Measurements from ENCODE around the gene CMTM4. TPM values are rescaled to one million over a fixed set of nuclear protein-coding genes. Genes with fewer than 3 reads are reported as not detected.
"Not testable (repeated sequence)": the region's sequence is repeated elsewhere in the genome, so short reads cannot be mapped to it uniquely, and the experiment has no call there.

The CMTM4 gene
- total RNA-seq, 4 donors from 2014 or later = 6.1 to 41.5 (median 15.1) TPM

- TF ChIP-seq, protein P1, sequence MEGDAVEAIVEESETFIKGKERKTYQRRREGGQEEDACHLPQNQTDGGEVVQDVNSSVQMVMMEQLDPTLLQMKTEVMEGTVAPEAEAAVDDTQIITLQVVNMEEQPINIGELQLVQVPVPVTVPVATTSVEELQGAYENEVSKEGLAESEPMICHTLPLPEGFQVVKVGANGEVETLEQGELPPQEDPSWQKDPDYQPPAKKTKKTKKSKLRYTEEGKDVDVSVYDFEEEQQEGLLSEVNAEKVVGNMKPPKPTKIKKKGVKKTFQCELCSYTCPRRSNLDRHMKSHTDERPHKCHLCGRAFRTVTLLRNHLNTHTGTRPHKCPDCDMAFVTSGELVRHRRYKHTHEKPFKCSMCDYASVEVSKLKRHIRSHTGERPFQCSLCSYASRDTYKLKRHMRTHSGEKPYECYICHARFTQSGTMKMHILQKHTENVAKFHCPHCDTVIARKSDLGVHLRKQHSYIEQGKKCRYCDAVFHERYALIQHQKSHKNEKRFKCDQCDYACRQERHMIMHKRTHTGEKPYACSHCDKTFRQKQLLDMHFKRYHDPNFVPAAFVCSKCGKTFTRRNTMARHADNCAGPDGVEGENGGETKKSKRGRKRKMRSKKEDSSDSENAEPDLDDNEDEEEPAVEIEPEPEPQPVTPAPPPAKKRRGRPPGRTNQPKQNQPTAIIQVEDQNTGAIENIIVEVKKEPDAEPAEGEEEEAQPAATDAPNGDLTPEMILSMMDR (IDR thresholded peaks at IDR 0.05) = no peak
- no peak for TF ChIP-seq POLR2A (IDR thresholded peaks at IDR 0.05)
- intact Hi-C loops (cut with DNase I; ENCODE audit: low total_unique reads) = no loop called here
- no peaks in the 10 kb centered on the region for H3K4me1 ChIP-seq
- H3K4me3 ChIP-seq = no peak overlapping the region
- no peaks in the 10 kb centered on the region for H3K27me3 ChIP-seq
- no peak for DNase-seq
- no peak overlapping the region for H3K27ac ChIP-seq
- H3K36me3 ChIP-seq = no peaks in the 10 kb centered on the region
- no peaks in the 10 kb centered on the region for H3K9me3 ChIP-seq
These were observed 126.6 kb downstream of the CMTM4 start for GRCh38 chr16:66569827-66570405.

- Histone ChIP-seq H3K9me3 (no peaks in the 10 kb centered on the region), H3K27ac (no peak overlapping the region), H3K4me1 (no peaks in the 10 kb centered on the region), H3K4me3 (no peak overlapping the region), H3K27me3 (no peaks in the 10 kb centered on the region), H3K36me3 (no peaks in the 10 kb centered on the region)
- DNase-seq = no peak
- TF ChIP-seq, protein P1 (IDR thresholded peaks at IDR 0.05) = no peak
- no peak for TF ChIP-seq POLR2A (IDR thresholded peaks at IDR 0.05)
- intact Hi-C loops (cut with DNase I; ENCODE audit: low total_unique reads) = no loop called here
These were observed 127.4 kb downstream of the CMTM4 start for GRCh38 chr16:66569131-66569530.

GRCh38 chr16:66568355-66568754 lies 128.2 kb downstream of the CMTM4 start:
- H3K4me3 ChIP-seq = no peak overlapping the region
- no peak for TF ChIP-seq POLR2A (IDR thresholded peaks at IDR 0.05)
- TF ChIP-seq, protein P1 (IDR thresholded peaks at IDR 0.05) = no peak
- H3K9me3 ChIP-seq = no peaks in the 10 kb centered on the region
- H3K27me3 ChIP-seq = no peaks in the 10 kb centered on the region
- intact Hi-C loops (cut with DNase I; ENCODE audit: low total_unique reads) = no loop called here
- DNase-seq = no peak
- no peak overlapping the region for H3K27ac ChIP-seq
- no peaks in the 10 kb centered on the region for H3K4me1 ChIP-seq
- H3K36me3 ChIP-seq = no peaks in the 10 kb centered on the region

GRCh38 chr16:66567270-66567669 lies 129.3 kb downstream of the CMTM4 start:
- H3K9me3 ChIP-seq; H3K27ac ChIP-seq; H3K4me1 ChIP-seq; H3K4me3 ChIP-seq; intact Hi-C loops (cut with DNase I; ENCODE audit: low total_unique reads); H3K27me3 ChIP-seq; H3K36me3 ChIP-seq; DNase-seq: not testable (repeated sequence)

DNA sequence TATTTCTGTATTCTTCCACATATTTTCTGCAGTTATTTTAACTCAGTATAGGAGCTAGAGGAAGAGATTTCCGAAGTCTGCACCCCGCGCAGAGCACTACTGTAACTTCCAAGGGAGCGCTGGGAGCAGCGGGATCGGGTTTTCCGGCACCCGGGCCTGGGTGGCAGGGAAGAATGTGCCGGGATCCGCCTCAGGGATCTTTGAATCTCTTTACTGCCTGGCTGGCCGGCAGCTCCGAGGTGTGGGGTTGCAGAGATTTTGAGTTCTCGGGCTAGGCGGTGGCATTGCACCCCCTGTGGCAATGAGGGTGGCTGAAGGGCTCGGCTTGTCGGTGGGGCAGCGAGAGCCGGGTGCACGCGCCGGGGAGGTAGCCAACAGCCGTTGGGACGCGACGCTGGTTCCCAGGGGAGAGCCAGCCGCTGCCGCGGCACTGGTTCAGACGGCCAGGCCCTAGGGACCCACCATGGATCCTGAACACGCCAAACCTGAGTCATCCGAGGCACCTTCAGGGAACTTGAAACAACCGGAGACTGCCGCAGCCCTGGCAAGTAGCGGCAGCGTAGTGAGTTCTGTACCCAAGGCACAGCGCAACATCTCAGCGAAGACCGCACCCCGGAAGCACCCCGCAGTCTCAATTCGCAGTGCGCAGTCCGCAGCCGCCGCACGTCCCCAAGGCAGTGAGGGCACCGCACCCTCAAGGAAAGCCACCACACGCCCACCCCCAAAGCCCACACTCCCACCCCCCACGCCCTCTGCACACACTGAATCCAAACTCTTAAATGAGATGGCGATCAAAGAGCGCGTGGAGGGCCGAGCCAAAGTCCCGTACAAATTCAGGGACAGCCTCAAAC lies 130.3 kb downstream of the CMTM4 start, which contains the start of gene CMTM1:
TSS of gene CMTM1 (plus strand) at position 389 of the 851 bp plus-strand sequence. CDS start at position 464, 75 bp downstream.
- H3K4me3 ChIP-seq = no peak within 1 kb of the TSS
- intact Hi-C loops (cut with DNase I; ENCODE audit: low total_unique reads) = no loop called here
- no peak within 1 kb of the TSS for H3K27ac ChIP-seq
- DNase-seq = no peak
- H3K27me3 ChIP-seq = no peaks in the 10 kb centered on the region
- no peaks in the 10 kb centered on the region for H3K9me3 ChIP-seq
- no peaks in the 10 kb centered on the region for H3K4me1 ChIP-seq
- TF ChIP-seq, protein P1 (IDR thresholded peaks at IDR 0.05) = no peak
- no peak for TF ChIP-seq POLR2A (IDR thresholded peaks at IDR 0.05)
- H3K36me3 ChIP-seq = no peaks in the 10 kb centered on the region

Small RNAs within 50 kb of the gene (small RNA-seq; reads per million reads assigned to genes)
- not detected for gene CKLF-CMTM1

Other genes starting within 250 kb of the CMTM4 start
- gene TK2, start 146.6 kb downstream of the CMTM4 start, total RNA-seq = 10 to 100 TPM; 13.6 to 52.6 (median 39.2) TPM
- 100 to 1,000 TPM in 1 of 4 donors, 10 to 100 TPM in 3; 31.3 to 118 (median 68.6) TPM for gene CKLF, start 144.2 kb downstream of the CMTM4 start, total RNA-seq
- gene CMTM1, start 130.3 kb downstream of the CMTM4 start, total RNA-seq = 1 to 10 TPM in 2 of 4 donors, not detected in 2; 5.0 to 5.3 TPM
- gene CMTM2, start 117.3 kb downstream of the CMTM4 start, total RNA-seq = 1 to 10 TPM in 1 of 4 donors, not detected in 3; 1.2 TPM
- 10 to 100 TPM; 42.6 to 67.9 (median 56.2) TPM for gene CMTM3, start 92.0 kb downstream of the CMTM4 start, total RNA-seq
- gene DYNC1LI2, start 54.9 kb upstream of the CMTM4 start, total RNA-seq = 100 to 1,000 TPM; 109 to 279 (median 151) TPM
- under 1 TPM in 2 of 4 donors, not detected in 2; 0.21 to 0.83 TPM for gene TERB1, start 104.8 kb upstream of the CMTM4 start, total RNA-seq
- gene NAE1, start 134.2 kb upstream of the CMTM4 start, total RNA-seq = 10 to 100 TPM; 32.6 to 83.5 (median 59.8) TPM
- gene CA7, start 147.7 kb upstream of the CMTM4 start, total RNA-seq = not detected
- gene PDP2, start 183.8 kb upstream of the CMTM4 start, total RNA-seq = 10 to 100 TPM in 2 of 4 donors, 1 to 10 TPM in 1, under 1 TPM in 1; 0.77 to 20.5 (median 6.3) TPM
- 10 to 100 TPM in 1 of 4 donors, not detected in 3; 12.6 TPM for gene CDH16, start 222.1 kb upstream of the CMTM4 start, total RNA-seq
- gene RRAD, start 228.8 kb upstream of the CMTM4 start, total RNA-seq = 10 to 100 TPM in 3 of 4 donors, 1 to 10 TPM in 1; 7.5 to 32.8 (median 18.8) TPM
- gene CIAO2B, start 237.7 kb upstream of the CMTM4 start, total RNA-seq = 10 to 100 TPM; 15.9 to 76.8 (median 74.2) TPM
- gene CES2, start 238.8 kb upstream of the CMTM4 start, total RNA-seq = 10 to 100 TPM; 15.0 to 51.0 (median 26.0) TPM

All from uterus (tissue), 4 donors.